ENCODE measurements around the gene PAQR7.

PAQR7 gene

GRCh38 chr1:25909040-25909439 lies 33.5 kb upstream of the PAQR7 start:
- H2AFZ ChIP-seq (ENCODE audit: low read depth, low read length), result no peak overlapping the region
- no peak overlapping the region for H3K18ac ChIP-seq (ENCODE audit: low read depth in 1 of 2, low read length in 2 of 2)
- no peaks in the 10 kb centered on the region for H3K9me3 ChIP-seq (ENCODE audit: control insufficient read depth, low read length)
- H3K23ac ChIP-seq (ENCODE audit: low read length in 2 of 2), result no peak overlapping the region
- no peak for DNase-seq
- no peaks in the 10 kb centered on the region for H3K27me3 ChIP-seq (ENCODE audit: control insufficient read depth in 1 of 2, insufficient read depth in 1 of 2, low read length in 2 of 2)
- H2BK5ac ChIP-seq (ENCODE audit: low read depth, low read length, poor library complexity, severe bottlenecking), result no peak overlapping the region
- H3K4me3 ChIP-seq (ENCODE audit: insufficient read depth in 1 of 2, low read depth in 1 of 2, low read length in 2 of 2), result no peak overlapping the region
- no peak overlapping the region for H3K9ac ChIP-seq (ENCODE audit: low read length)
- H3K4ac ChIP-seq (ENCODE audit: low read depth in 1 of 2, low read length in 2 of 2), result no peak overlapping the region
- no peak overlapping the region for H3K4me2 ChIP-seq (ENCODE audit: low read length, poor library complexity, severe bottlenecking)
- H2BK12ac ChIP-seq (ENCODE audit: low read length in 2 of 2), result no peak overlapping the region
- no peak overlapping the region for H4K91ac ChIP-seq (ENCODE audit: low read length)
- H4K8ac ChIP-seq (ENCODE audit: low read length), result no peak overlapping the region
- H3K4me1 ChIP-seq (ENCODE audit: control insufficient read depth, insufficient read depth, low read depth, low read length), result peaks cover 11% of the 10 kb centered on the region
- no peak overlapping the region for H2AK5ac ChIP-seq (ENCODE audit: low read length, severe bottlenecking)
- WGBS, result 90% methylated on average over 10 of the region's 10 CpGs
- H3K27ac ChIP-seq (ENCODE audit: low read length, poor library complexity, severe bottlenecking), result no peak overlapping the region
- no peaks in the 10 kb centered on the region for H3K79me1 ChIP-seq (replicated peaks; ENCODE audit: low read length, poor library complexity, severe bottlenecking)
- no peak overlapping the region for H2BK15ac ChIP-seq (ENCODE audit: low read depth, poor library complexity, severe bottlenecking)
- H3K14ac ChIP-seq (ENCODE audit: low read length in 2 of 2), result no peak overlapping the region
- H3K36me3 ChIP-seq (ENCODE audit: control insufficient read depth in 1 of 2, insufficient read depth in 2 of 2, low read depth in 1 of 2, low read length in 2 of 2), result no peaks in the 10 kb centered on the region
- no peak overlapping the region for H2BK120ac ChIP-seq (ENCODE audit: low read depth, low read length)

- Histone ChIP-seq H3K23ac (ENCODE audit: low read length in 2 of 2) (no peak overlapping the region), H3K9me3 (ENCODE audit: control insufficient read depth, low read length) (no peaks in the 10 kb centered on the region), H3K4me3 (ENCODE audit: insufficient read depth in 1 of 2, low read depth in 1 of 2, low read length in 2 of 2) (no peak overlapping the region), H3K4me1 (ENCODE audit: control insufficient read depth, insufficient read depth, low read depth, low read length) (peaks cover 11% of the 10 kb centered on the region), H2AK5ac (ENCODE audit: low read length, severe bottlenecking) (no peak overlapping the region), H2BK12ac (ENCODE audit: low read length in 2 of 2) (no peak overlapping the region), H3K14ac (ENCODE audit: low read length in 2 of 2) (no peak overlapping the region), H3K18ac (ENCODE audit: low read depth in 1 of 2, low read length in 2 of 2) (no peak overlapping the region), H3K79me1 (replicated peaks; ENCODE audit: low read length, poor library complexity, severe bottlenecking) (no peaks in the 10 kb centered on the region), H2AFZ (ENCODE audit: low read depth, low read length) (no peak overlapping the region), H3K27ac (ENCODE audit: low read length, poor library complexity, severe bottlenecking) (no peak overlapping the region), H3K9ac (ENCODE audit: low read length) (no peak overlapping the region), H4K8ac (ENCODE audit: low read length) (no peak overlapping the region), H3K4ac (ENCODE audit: low read depth in 1 of 2, low read length in 2 of 2) (no peak overlapping the region), H4K91ac (ENCODE audit: low read length) (no peak overlapping the region), H2BK120ac (ENCODE audit: low read depth, low read length) (no peak overlapping the region), H2BK15ac (ENCODE audit: low read depth, poor library complexity, severe bottlenecking) (no peak overlapping the region), H3K27me3 (ENCODE audit: control insufficient read depth in 1 of 2, insufficient read depth in 1 of 2, low read length in 2 of 2) (no peaks in the 10 kb centered on the region), H3K36me3 (ENCODE audit: control insufficient read depth in 1 of 2, insufficient read depth in 2 of 2, low read depth in 1 of 2, low read length in 2 of 2) (no peaks in the 10 kb centered on the region), H3K4me2 (ENCODE audit: low read length, poor library complexity, severe bottlenecking) (no peak overlapping the region), H2BK5ac (ENCODE audit: low read depth, low read length, poor library complexity, severe bottlenecking) (no peak overlapping the region)
- DNase-seq, result no peak
- WGBS, result 88% methylated on average over 1 of the region's 1 CpG
Observed at GRCh38 chr1:25908161-25908560, 32.7 kb upstream of the PAQR7 start.

GRCh38 chr1:25907601-25908000 lies 32.1 kb upstream of the PAQR7 start:
- Histone ChIP-seq H4K8ac (ENCODE audit: low read length) (no peak overlapping the region), H3K4me3 (ENCODE audit: insufficient read depth in 1 of 2, low read depth in 1 of 2, low read length in 2 of 2) (no peak overlapping the region), H3K23ac (ENCODE audit: low read length in 2 of 2) (no peak overlapping the region), H3K4me2 (ENCODE audit: low read length, poor library complexity, severe bottlenecking) (no peak overlapping the region), H3K36me3 (ENCODE audit: control insufficient read depth in 1 of 2, insufficient read depth in 2 of 2, low read depth in 1 of 2, low read length in 2 of 2) (peaks cover 0 to 2% of the 10 kb centered on the region in 2 experiments), H2BK5ac (ENCODE audit: low read depth, low read length, poor library complexity, severe bottlenecking) (no peak overlapping the region), H4K91ac (ENCODE audit: low read length) (no peak overlapping the region), H3K9me3 (ENCODE audit: control insufficient read depth, low read length) (no peaks in the 10 kb centered on the region), H2BK15ac (ENCODE audit: low read depth, poor library complexity, severe bottlenecking) (no peak overlapping the region), H2BK120ac (ENCODE audit: low read depth, low read length) (no peak overlapping the region), H2AFZ (ENCODE audit: low read depth, low read length) (no peak overlapping the region), H2AK5ac (ENCODE audit: low read length, severe bottlenecking) (no peak overlapping the region), H3K27me3 (ENCODE audit: control insufficient read depth in 1 of 2, insufficient read depth in 1 of 2, low read length in 2 of 2) (no peaks in the 10 kb centered on the region), H3K79me1 (replicated peaks; ENCODE audit: low read length, poor library complexity, severe bottlenecking) (no peaks in the 10 kb centered on the region), H2BK12ac (ENCODE audit: low read length in 2 of 2) (no peak overlapping the region), H3K27ac (ENCODE audit: low read length, poor library complexity, severe bottlenecking) (no peak overlapping the region), H3K14ac (ENCODE audit: low read length in 2 of 2) (no peak overlapping the region), H3K4me1 (ENCODE audit: control insufficient read depth, insufficient read depth, low read depth, low read length) (peaks cover 11% of the 10 kb centered on the region), H3K9ac (ENCODE audit: low read length) (no peak overlapping the region), H3K4ac (ENCODE audit: low read depth in 1 of 2, low read length in 2 of 2) (no peak overlapping the region), H3K18ac (ENCODE audit: low read depth in 1 of 2, low read length in 2 of 2) (no peak overlapping the region)
- 92% methylated on average over 6 of the region's 6 CpGs for WGBS
- no peak for DNase-seq

GRCh38 chr1:25906644-25907300 lies 31.3 kb upstream of the PAQR7 start:
- WGBS, result 54% methylated on average over 34 of the region's 34 CpGs
- H2AFZ ChIP-seq (ENCODE audit: low read depth, low read length), result peak overlapping the region; percentile 91
- H3K4me3 ChIP-seq (ENCODE audit: insufficient read depth in 1 of 2, low read depth in 1 of 2, low read length in 2 of 2), result peak overlapping the region; percentile 85 to 86
- H2BK12ac ChIP-seq (ENCODE audit: low read length in 2 of 2), result peak overlapping the region; percentile 9 to 90
- H2BK15ac ChIP-seq (ENCODE audit: low read depth, poor library complexity, severe bottlenecking), result no peak overlapping the region
- no peaks in the 10 kb centered on the region for H3K9me3 ChIP-seq (ENCODE audit: control insufficient read depth, low read length)
- no peak for DNase-seq
- peak overlapping the region in 1 of 2 experiments; percentile 98 for H3K14ac ChIP-seq (ENCODE audit: low read length in 2 of 2)
- peak overlapping the region; percentile 60 for H4K91ac ChIP-seq (ENCODE audit: low read length)
- H2BK120ac ChIP-seq (ENCODE audit: low read depth, low read length), result no peak overlapping the region
- peak overlapping the region; percentile 92 for H4K8ac ChIP-seq (ENCODE audit: low read length)
- H3K27ac ChIP-seq (ENCODE audit: low read length, poor library complexity, severe bottlenecking), result no peak overlapping the region
- H2AK5ac ChIP-seq (ENCODE audit: low read length, severe bottlenecking), result peak overlapping the region; percentile 7
- H3K4me2 ChIP-seq (ENCODE audit: low read length, poor library complexity, severe bottlenecking), result peak overlapping the region; percentile 50
- peaks cover 0 to 7% of the 10 kb centered on the region in 2 experiments for H3K36me3 ChIP-seq (ENCODE audit: control insufficient read depth in 1 of 2, insufficient read depth in 2 of 2, low read depth in 1 of 2, low read length in 2 of 2)
- no peaks in the 10 kb centered on the region for H3K27me3 ChIP-seq (ENCODE audit: control insufficient read depth in 1 of 2, insufficient read depth in 1 of 2, low read length in 2 of 2)
- no peaks in the 10 kb centered on the region for H3K79me1 ChIP-seq (replicated peaks; ENCODE audit: low read length, poor library complexity, severe bottlenecking)
- H3K18ac ChIP-seq (ENCODE audit: low read depth in 1 of 2, low read length in 2 of 2), result peak overlapping the region; percentile 53 to 87
- peak overlapping the region; percentile 67 to 73 for H3K4ac ChIP-seq (ENCODE audit: low read depth in 1 of 2, low read length in 2 of 2)
- H3K4me1 ChIP-seq (ENCODE audit: control insufficient read depth, insufficient read depth, low read depth, low read length), result peaks cover 11% of the 10 kb centered on the region
- H3K23ac ChIP-seq (ENCODE audit: low read length in 2 of 2), result peak overlapping the region in 1 of 2 experiments; percentile 60
- H2BK5ac ChIP-seq (ENCODE audit: low read depth, low read length, poor library complexity, severe bottlenecking), result no peak overlapping the region
- H3K9ac ChIP-seq (ENCODE audit: low read length), result peak overlapping the region; percentile 32

Data from mesenchymal stem cell (in vitro differentiated cells and primary cell).